Measurements from ENCODE around the gene RNASE7.

- TF ChIP-seq, protein P1, sequence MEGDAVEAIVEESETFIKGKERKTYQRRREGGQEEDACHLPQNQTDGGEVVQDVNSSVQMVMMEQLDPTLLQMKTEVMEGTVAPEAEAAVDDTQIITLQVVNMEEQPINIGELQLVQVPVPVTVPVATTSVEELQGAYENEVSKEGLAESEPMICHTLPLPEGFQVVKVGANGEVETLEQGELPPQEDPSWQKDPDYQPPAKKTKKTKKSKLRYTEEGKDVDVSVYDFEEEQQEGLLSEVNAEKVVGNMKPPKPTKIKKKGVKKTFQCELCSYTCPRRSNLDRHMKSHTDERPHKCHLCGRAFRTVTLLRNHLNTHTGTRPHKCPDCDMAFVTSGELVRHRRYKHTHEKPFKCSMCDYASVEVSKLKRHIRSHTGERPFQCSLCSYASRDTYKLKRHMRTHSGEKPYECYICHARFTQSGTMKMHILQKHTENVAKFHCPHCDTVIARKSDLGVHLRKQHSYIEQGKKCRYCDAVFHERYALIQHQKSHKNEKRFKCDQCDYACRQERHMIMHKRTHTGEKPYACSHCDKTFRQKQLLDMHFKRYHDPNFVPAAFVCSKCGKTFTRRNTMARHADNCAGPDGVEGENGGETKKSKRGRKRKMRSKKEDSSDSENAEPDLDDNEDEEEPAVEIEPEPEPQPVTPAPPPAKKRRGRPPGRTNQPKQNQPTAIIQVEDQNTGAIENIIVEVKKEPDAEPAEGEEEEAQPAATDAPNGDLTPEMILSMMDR (conservative IDR thresholded peaks at IDR 0.05 in 1 of 2, IDR thresholded peaks at IDR 0.05 in 1 of 2; ENCODE audit: extremely low read depth in 1 of 2, insufficient read depth in 1 of 2, low read depth in 1 of 2, low read length in 2 of 2) = no peak
- no peak for TF ChIP-seq EZH2 (IDR thresholded peaks at IDR 0.05; ENCODE audit: borderline replicate concordance, low read length)
These were observed 28.6 kb downstream of the RNASE7 start for GRCh38 chr14:21070610-21071224.
